ENCODE data around the gene THEM5. TPM values are rescaled to one million over a fixed set of nuclear protein-coding genes. Genes with fewer than 3 reads are reported as not detected.
A peak's percentile ranks its signal among the peaks of the same experiment; 100 is the strongest.

The THEM5 gene
- total RNA-seq, 3 donors from 2014 or later = not detected

DNA sequence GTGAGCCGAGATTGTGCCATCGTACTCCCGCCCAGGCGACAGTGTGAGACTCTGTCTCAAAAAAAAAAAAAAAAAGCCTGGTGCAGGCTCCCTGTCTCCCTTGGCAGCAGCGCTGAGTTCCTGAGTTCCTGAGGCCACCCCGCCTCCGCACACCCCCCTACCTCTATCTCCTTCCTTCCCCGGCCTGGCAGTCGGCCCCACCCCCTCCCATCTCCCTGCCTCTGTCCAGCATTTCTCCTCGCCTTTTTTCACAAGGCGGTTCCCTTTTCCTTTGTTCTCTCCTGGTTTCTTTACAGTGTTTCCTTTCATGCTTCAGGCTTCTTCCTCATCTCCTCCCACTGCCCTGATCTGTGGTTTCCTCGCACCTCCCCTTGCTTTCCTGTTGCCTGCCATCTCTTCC is 24.6 kb downstream of the THEM5 start:
- ATAC-seq (no peak), DNase-seq (no peak)
- H3K9me3 Mint-ChIP-seq = no peaks in the 10 kb centered on the region

DNA sequence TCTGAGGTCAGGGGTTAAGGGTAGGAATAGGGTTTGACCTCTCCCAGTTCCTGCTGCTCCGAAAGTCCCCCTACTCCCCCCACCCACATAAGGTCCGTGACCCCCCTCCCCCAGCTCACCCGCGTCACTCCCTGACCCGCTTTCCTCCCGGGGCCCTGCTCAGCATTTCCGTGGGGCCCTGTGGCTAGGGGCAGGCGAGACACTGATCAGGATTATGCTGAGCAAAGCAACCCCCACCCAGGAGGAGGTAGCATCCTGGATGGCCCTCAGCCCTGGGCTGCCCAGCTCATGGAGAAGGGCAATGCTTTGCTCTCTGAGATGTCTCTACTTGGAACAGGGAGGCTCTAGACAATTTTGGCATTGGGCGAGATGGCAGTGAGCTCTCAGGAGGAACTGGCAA is 25.7 kb downstream of the THEM5 start:
- Mint-ChIP-seq H3K27me3 (ENCODE audit: low read depth) (no peaks in the 10 kb centered on the region), H3K36me3 (ENCODE audit: insufficient read depth) (no peaks in the 10 kb centered on the region), H3K4me1 (ENCODE audit: low read depth) (peaks cover 77% of the 10 kb centered on the region), H3K9me3 (no peaks in the 10 kb centered on the region), H3K4me3 (peak overlapping the region; percentile 38)
- no peak for ATAC-seq
- DNase-seq = no peak

More for the DNA sequence above, 24.6 kb downstream of the THEM5 start:
- H3K36me3 Mint-ChIP-seq (ENCODE audit: insufficient read depth) = no peaks in the 10 kb centered on the region
- no peaks in the 10 kb centered on the region for H3K27me3 Mint-ChIP-seq (ENCODE audit: low read depth)
- peaks cover 80% of the 10 kb centered on the region for H3K4me1 Mint-ChIP-seq (ENCODE audit: low read depth)
- peak overlapping the region; percentile 20 for H3K4me3 Mint-ChIP-seq

DNA sequence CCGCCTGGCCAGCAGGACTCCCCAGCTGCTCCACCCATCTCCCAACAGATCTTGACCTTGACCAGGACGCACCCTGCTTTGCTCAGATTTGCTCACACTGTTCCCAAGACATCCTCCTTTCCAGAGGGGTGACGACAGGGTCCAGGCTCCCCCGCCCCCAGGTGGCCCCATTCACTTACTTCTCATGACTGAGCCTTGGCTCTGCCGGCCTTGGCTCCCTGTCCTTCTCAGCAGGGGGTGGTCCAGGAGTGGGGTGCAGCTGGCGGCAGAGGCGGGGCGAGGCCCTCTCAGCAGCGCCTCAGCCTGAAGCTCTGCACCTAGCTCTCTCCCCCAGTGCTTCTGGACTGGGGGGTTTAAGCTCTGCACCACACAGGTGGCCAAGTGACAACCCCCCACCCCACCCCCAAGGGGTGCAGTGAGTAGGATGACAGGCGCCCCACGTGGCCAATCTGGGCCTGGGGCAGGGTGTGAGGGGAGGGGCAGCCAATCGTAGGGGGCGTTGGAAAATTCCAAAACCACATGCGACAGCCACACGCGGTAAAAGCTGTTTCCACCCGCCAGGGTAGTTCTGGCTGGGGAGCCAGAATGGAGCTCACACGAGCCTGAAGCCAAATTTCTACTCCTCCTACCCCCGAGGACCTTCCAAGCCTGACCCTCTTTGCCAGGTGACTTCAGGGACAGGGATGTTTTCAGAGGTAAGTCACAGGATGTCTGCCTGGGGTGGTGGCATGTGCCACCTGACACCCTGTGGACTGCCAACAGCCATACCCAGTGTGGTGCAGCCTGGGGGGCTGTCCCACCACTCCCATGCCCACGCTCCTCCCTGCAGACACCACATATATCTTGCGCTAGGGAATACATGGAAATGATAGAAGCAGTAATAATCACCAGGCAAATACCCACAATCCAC is 27.5 kb downstream of the THEM5 start:
- Mint-ChIP-seq H3K4me3 (peak overlapping the region; percentile 80), H3K27me3 (ENCODE audit: low read depth) (no peaks in the 10 kb centered on the region), H3K36me3 (ENCODE audit: insufficient read depth) (no peaks in the 10 kb centered on the region), H3K4me1 (ENCODE audit: low read depth) (peaks cover 80% of the 10 kb centered on the region), H3K9me3 (no peaks in the 10 kb centered on the region)
- ATAC-seq = no peak
- peak; percentile 51 for DNase-seq

DNA sequence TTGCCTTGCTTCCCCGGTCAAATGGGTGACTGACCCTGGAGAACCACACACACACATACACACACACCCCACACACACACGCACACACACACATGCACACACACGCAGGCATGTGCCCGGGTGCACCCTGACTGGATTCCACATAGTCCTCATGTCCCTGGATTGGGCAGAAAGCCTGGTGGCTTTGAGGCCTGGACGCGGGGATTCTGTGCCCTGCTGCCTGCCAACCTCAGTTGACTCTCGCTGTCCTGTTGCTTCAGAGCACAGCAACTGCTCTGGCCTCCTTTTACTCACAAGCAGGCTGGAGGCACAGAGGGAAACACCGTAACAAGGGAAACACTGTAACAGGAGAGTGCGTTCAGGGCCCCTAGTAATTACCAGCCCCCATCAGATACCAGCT is 28.3 kb downstream of the THEM5 start:
- Mint-ChIP-seq H3K4me1 (ENCODE audit: low read depth) (peaks cover 82% of the 10 kb centered on the region), H3K27me3 (ENCODE audit: low read depth) (no peaks in the 10 kb centered on the region), H3K4me3 (peak overlapping the region; percentile 80), H3K9me3 (no peaks in the 10 kb centered on the region), H3K36me3 (ENCODE audit: insufficient read depth) (no peaks in the 10 kb centered on the region)
- ATAC-seq (no peak), DNase-seq (no peak)

GRCh38 chr1:151823175-151823574 is 30.3 kb downstream of the THEM5 start:
- Mint-ChIP-seq H3K4me1 (ENCODE audit: low read depth) (peaks cover 69% of the 10 kb centered on the region), H3K9me3 (no peaks in the 10 kb centered on the region), H3K36me3 (ENCODE audit: insufficient read depth) (no peaks in the 10 kb centered on the region), H3K27me3 (ENCODE audit: low read depth) (no peaks in the 10 kb centered on the region), H3K4me3 (peak overlapping the region; percentile 80)
- no peak for DNase-seq
- no peak for ATAC-seq

DNA sequence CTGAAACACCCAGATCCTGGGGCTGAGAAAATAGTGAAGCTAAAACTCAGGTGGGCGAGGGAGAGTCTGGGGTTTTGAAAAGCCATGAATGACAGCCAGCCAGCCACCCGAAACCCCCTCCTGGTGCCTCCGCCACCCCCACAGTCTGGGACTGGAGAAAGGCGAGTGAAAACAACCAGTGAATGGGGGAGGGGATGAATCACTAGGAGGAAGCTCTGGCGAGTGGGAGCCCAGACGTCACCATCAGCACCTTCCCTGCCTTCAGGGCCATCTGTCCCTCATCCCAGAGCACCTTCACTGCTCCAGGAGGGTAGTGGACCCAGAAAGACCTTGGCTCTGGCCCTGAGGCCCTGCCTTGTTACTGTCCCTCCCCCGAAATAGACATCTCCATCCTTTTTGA is 31.1 kb downstream of the THEM5 start:
- DNase-seq (peak; percentile 60), ATAC-seq (peak; percentile 44 to 48)
- peak overlapping the region; percentile 80 for H3K4me3 Mint-ChIP-seq
- H3K4me1 Mint-ChIP-seq (ENCODE audit: low read depth) = peaks cover 69% of the 10 kb centered on the region
- H3K27me3 Mint-ChIP-seq (ENCODE audit: low read depth) = no peaks in the 10 kb centered on the region
- no peaks in the 10 kb centered on the region for H3K9me3 Mint-ChIP-seq
- no peaks in the 10 kb centered on the region for H3K36me3 Mint-ChIP-seq (ENCODE audit: insufficient read depth)

DNA sequence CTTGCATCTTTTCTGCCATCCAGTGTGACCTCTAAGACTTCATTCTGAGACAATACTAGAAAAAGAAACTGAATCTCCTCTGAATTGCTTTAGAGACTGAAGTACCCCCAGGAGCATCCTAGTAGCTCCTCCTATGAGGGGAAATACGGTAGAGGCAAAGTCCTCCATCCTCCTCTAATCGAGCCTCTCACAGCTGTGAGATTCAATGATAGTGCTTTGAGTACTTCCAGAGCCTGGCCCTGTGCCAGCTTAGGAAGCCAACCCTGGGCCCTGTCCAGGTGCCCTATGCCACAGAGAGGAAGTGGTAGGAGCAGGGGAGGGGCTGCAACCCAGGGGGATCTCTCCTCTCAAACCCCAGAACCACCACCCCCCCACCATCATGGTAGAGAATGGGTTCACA is 32.6 kb downstream of the THEM5 start:
- no peaks in the 10 kb centered on the region for H3K9me3 Mint-ChIP-seq

DNA sequence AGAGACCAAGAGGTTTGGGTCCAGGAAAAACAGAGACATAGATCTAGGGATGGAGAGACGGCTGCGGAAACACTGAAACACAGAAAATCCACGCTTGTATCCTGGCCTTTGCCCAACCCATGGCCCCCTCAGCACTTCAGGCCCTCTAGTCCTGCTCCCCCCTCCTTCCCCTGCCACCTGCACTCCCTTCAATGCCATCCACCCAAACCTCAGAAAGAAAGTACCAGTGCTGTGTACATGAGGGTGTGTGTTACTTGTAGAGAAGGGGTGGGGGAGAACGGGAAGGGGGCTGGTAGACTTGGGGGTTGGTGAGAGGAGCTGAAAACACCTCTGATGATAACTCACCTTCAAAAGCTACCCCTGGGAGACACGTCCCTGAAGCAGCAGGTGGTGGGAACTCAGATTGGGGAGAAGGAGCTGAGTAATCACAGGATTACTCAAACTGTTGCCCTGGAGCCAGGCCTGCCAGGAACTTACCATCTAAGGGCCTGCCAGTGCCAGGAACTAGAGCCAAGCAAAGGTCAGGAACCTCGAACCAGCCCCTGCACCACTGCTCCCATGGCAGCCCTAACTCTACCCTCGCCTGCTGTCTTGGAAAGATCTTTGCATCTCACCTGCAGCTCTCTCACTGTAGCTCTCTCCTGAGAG is 33.4 kb downstream of the THEM5 start:
- no peaks in the 10 kb centered on the region for H3K9me3 Mint-ChIP-seq
- DNase-seq (no peak), ATAC-seq (peak in 1 of 2 donors; percentile 15)
- H3K4me3 Mint-ChIP-seq = no peak overlapping the region
- H3K4me1 Mint-ChIP-seq (ENCODE audit: low read depth) = peaks cover 70% of the 10 kb centered on the region
- H3K36me3 Mint-ChIP-seq (ENCODE audit: insufficient read depth) = no peaks in the 10 kb centered on the region
- H3K27me3 Mint-ChIP-seq (ENCODE audit: low read depth) = no peaks in the 10 kb centered on the region

More for the DNA sequence above, 32.6 kb downstream of the THEM5 start:
- DNase-seq (no peak), ATAC-seq (peak; percentile 15 to 38)
- peaks cover 68% of the 10 kb centered on the region for H3K4me1 Mint-ChIP-seq (ENCODE audit: low read depth)
- no peak overlapping the region for H3K4me3 Mint-ChIP-seq
- H3K36me3 Mint-ChIP-seq (ENCODE audit: insufficient read depth) = no peaks in the 10 kb centered on the region
- H3K27me3 Mint-ChIP-seq (ENCODE audit: low read depth) = no peaks in the 10 kb centered on the region

- peaks cover 73% of the 10 kb centered on the region for H3K4me1 Mint-ChIP-seq (ENCODE audit: low read depth)
- no peaks in the 10 kb centered on the region for H3K9me3 Mint-ChIP-seq
- no peaks in the 10 kb centered on the region for H3K27me3 Mint-ChIP-seq (ENCODE audit: low read depth)
- H3K4me3 Mint-ChIP-seq = no peak overlapping the region
- H3K36me3 Mint-ChIP-seq (ENCODE audit: insufficient read depth) = no peaks in the 10 kb centered on the region
- DNase-seq (no peak), ATAC-seq (no peak)
Observed at GRCh38 chr1:151819227-151819835, 34.2 kb downstream of the THEM5 start.

- peaks cover 73% of the 10 kb centered on the region for H3K4me1 Mint-ChIP-seq (ENCODE audit: low read depth)
- H3K9me3 Mint-ChIP-seq = no peaks in the 10 kb centered on the region
- DNase-seq (no peak), ATAC-seq (no peak)
- no peaks in the 10 kb centered on the region for H3K36me3 Mint-ChIP-seq (ENCODE audit: insufficient read depth)
- H3K4me3 Mint-ChIP-seq = no peak overlapping the region
- no peaks in the 10 kb centered on the region for H3K27me3 Mint-ChIP-seq (ENCODE audit: low read depth)
Observed at GRCh38 chr1:151817353-151817730, 36.2 kb downstream of the THEM5 start.

GRCh38 chr1:151816548-151817352 is 36.8 kb downstream of the THEM5 start:
- Mint-ChIP-seq H3K36me3 (ENCODE audit: insufficient read depth) (no peaks in the 10 kb centered on the region), H3K4me1 (ENCODE audit: low read depth) (peaks cover 69% of the 10 kb centered on the region), H3K4me3 (no peak overlapping the region), H3K9me3 (no peaks in the 10 kb centered on the region), H3K27me3 (ENCODE audit: low read depth) (no peaks in the 10 kb centered on the region)
- DNase-seq (no peak), ATAC-seq (no peak)

GRCh38 chr1:151815716-151816327 is 37.7 kb downstream of the THEM5 start:
- peak overlapping the region; percentile 11 for H3K4me3 Mint-ChIP-seq
- no peaks in the 10 kb centered on the region for H3K9me3 Mint-ChIP-seq
- no peaks in the 10 kb centered on the region for H3K27me3 Mint-ChIP-seq (ENCODE audit: low read depth)
- DNase-seq (no peak), ATAC-seq (peak; percentile 42 to 45)
- H3K36me3 Mint-ChIP-seq (ENCODE audit: insufficient read depth) = no peaks in the 10 kb centered on the region
- H3K4me1 Mint-ChIP-seq (ENCODE audit: low read depth) = peaks cover 59% of the 10 kb centered on the region

GRCh38 chr1:151814971-151815545 is 38.5 kb downstream of the THEM5 start:
- Mint-ChIP-seq H3K36me3 (ENCODE audit: insufficient read depth) (no peaks in the 10 kb centered on the region), H3K27me3 (ENCODE audit: low read depth) (no peaks in the 10 kb centered on the region), H3K9me3 (no peaks in the 10 kb centered on the region), H3K4me3 (no peak overlapping the region), H3K4me1 (ENCODE audit: low read depth) (peaks cover 52% of the 10 kb centered on the region)
- DNase-seq = no peak
- no peak for ATAC-seq
